Endodermal cell (in vitro differentiated cells): ENCODE results near the gene FFAR4. TPM values are rescaled to one million over a fixed set of nuclear protein-coding genes. Genes with fewer than 3 reads are reported as not detected.
"Not testable (repeated sequence)": the region's sequence is repeated elsewhere in the genome, so short reads cannot be mapped to it uniquely, and the experiment has no call there.

Experiments
- DNase-seq: peaks from one replicate; pipeline ENCODE4 v3.0.0-alpha.2; 2017
- H3K27ac ChIP-seq: 2 replicates; pipeline ENCODE4 v1.5.1; 2013; ENCODE audit warnings: mild to moderate bottlenecking, low read depth, low read length, moderate library complexity
- H3K27me3 ChIP-seq: 2 replicates; pipeline ENCODE4 v1.6.1; 2013; ENCODE audit warnings: mild to moderate bottlenecking, low read length, moderate library complexity; ENCODE audit not compliant: insufficient read depth, control insufficient read depth, poor library complexity, severe bottlenecking
- H3K36me3 ChIP-seq: 2 replicates; pipeline ENCODE4 v1.7.0; 2013; ENCODE audit warnings: mild to moderate bottlenecking, low read length, moderate library complexity; ENCODE audit not compliant: control insufficient read depth, insufficient read depth
- H3K4me1 ChIP-seq: one replicate; pipeline ENCODE4 v1.7.0; 2013; ENCODE audit warnings: low read length; ENCODE audit not compliant: control insufficient read depth, insufficient read depth
- H3K4me3 ChIP-seq: 2 replicates; pipeline ENCODE4 v1.5.1; 2013; ENCODE audit warnings: mild to moderate bottlenecking, low read length, moderate library complexity
- H3K9ac ChIP-seq: 2 replicates; pipeline ENCODE4 v1.6.1; 2013; ENCODE audit warnings: mild to moderate bottlenecking, low read length, moderate library complexity; ENCODE audit not compliant: poor library complexity, severe bottlenecking; ENCODE audit errors: extremely low read depth
- H3K9me3 ChIP-seq: 2 replicates; pipeline ENCODE4 v1.6.1; 2013; ENCODE audit warnings: mild to moderate bottlenecking, low read length, moderate library complexity; ENCODE audit not compliant: control insufficient read depth
- H3K27ac Mint-ChIP-seq: 2 replicates; pipeline ENCODE4 v1.8.0; 2020; ENCODE audit warnings: mixed read lengths
- H3K27me3 Mint-ChIP-seq: 2 replicates; pipeline ENCODE4 v1.8.0; 2021; ENCODE audit warnings: mild to moderate bottlenecking, mixed read lengths; ENCODE audit not compliant: insufficient read depth
- H3K36me3 Mint-ChIP-seq: 2 replicates; pipeline ENCODE4 v1.8.0; 2020; ENCODE audit warnings: low read depth, mixed read lengths
- H3K4me1 Mint-ChIP-seq: 2 replicates; pipeline ENCODE4 v1.8.0; 2020; ENCODE audit warnings: mixed read lengths
- H3K4me3 Mint-ChIP-seq: 2 replicates; pipeline ENCODE4 v1.8.0; 2020; ENCODE audit warnings: mild to moderate bottlenecking, moderate library complexity, mixed read lengths
- H3K9me3 Mint-ChIP-seq: 2 replicates; pipeline ENCODE4 v1.8.0; 2020; ENCODE audit warnings: mild to moderate bottlenecking, mixed read lengths
- WGBS, 2 experiments: methylation state at CpG; one replicate each; pipeline versions ENCODE4 v1.1.5 to v1.1.7; 2013; ENCODE audit warnings: missing lambda C conversion rate in 2 of 2, mixed read lengths in 1 of 2; ENCODE audit not compliant: insufficient coverage in 1 of 2, insufficient read length in 1 of 2; 5-methylcytosine and 5-hydroxymethylcytosine counted together
- long read RNA-seq, 4 experiments: library from polyadenylated mRNA in 2 of 4; library from RNA in 1 of 4; library from capped mRNA in 1 of 4; stranded (forward) in 3 of 4; unstranded in 1 of 4; transcript quantifications; one replicate each; pipeline ENCODE4 v2.0.0, GENCODE V29; 2020 to 2021; ENCODE audit warnings: inconsistent platforms in 1 of 4
- polyA plus RNA-seq, 2 experiments: library from polyadenylated mRNA; stranded (reverse); fragments of 50-300 nt; gene quantifications; one replicate each; pipeline ENCODE4 v1.2.3, GENCODE V29; 2013
- total RNA-seq, 2 donors: library from RNA; stranded (reverse); fragmentation: NEBNext Ultra II Directional in 1 of 2; extraction: Animal tissue kit (Norgen Biotek cat#: 25700) in 1 of 2; gene quantifications; 2 replicates in 1 of 2; 3 replicates in 1 of 2; pipeline ENCODE4 v1.2.1, GENCODE V29; 2021
- TF ChIP-seq, protein P1 (sequence below): fragments of 200-600 bp; sonication (generic); conservative IDR thresholded peaks from 2 replicates; pipeline ENCODE4 v1.5.0; 2021; ENCODE audit warnings: antibody characterized with exemption, mild to moderate bottlenecking

The FFAR4 gene
- total RNA-seq, result not detected
- polyA plus RNA-seq (2013, experiment 1 of 2), result not detected
- 0.17 TPM for polyA plus RNA-seq (2013, experiment 2 of 2)
- long read RNA-seq, experiment 1, result 0 reads
- long read RNA-seq, experiment 2, result 0 reads
- long read RNA-seq, experiment 3, result 0 reads
- long read RNA-seq, experiment 4, result 0 reads

DNA sequence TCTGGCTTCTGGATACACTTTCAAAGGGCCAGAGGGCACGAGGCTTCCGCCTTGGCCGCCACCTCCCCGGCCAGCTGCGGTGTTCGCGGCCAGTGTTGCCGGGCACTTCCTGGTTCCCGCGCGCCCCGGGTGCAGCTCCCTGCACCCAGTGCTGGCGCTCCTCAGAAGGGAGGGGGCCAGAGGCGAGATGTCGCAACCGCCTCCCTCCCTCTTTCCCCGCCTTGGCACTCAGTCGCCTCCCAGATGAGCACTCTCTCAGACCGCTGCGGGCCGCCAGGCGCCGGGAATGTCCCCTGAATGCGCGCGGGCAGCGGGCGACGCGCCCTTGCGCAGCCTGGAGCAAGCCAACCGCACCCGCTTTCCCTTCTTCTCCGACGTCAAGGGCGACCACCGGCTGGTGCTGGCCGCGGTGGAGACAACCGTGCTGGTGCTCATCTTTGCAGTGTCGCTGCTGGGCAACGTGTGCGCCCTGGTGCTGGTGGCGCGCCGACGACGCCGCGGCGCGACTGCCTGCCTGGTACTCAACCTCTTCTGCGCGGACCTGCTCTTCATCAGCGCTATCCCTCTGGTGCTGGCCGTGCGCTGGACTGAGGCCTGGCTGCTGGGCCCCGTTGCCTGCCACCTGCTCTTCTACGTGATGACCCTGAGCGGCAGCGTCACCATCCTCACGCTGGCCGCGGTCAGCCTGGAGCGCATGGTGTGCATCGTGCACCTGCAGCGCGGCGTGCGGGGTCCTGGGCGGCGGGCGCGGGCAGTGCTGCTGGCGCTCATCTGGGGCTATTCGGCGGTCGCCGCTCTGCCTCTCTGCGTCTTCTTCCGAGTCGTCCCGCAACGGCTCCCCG is at the start of gene FFAR4:
FFAR4 (plus strand) TSS at position 231 of the 842 bp plus-strand sequence; CDS start at position 287, 56 bp downstream.
- Histone ChIP-seq H3K4me1 (no peaks in the 10 kb centered on the region), H3K36me3 (no peaks in the 10 kb centered on the region), H3K9me3 (no peaks in the 10 kb centered on the region), H3K27me3 (peaks cover 84% of the 10 kb centered on the region), H3K27ac (no peak within 1 kb of the TSS), H3K4me3 (peak within 1 kb of the TSS; percentile 71), H3K9ac (no peak within 1 kb of the TSS)
- TF ChIP-seq, protein P1, sequence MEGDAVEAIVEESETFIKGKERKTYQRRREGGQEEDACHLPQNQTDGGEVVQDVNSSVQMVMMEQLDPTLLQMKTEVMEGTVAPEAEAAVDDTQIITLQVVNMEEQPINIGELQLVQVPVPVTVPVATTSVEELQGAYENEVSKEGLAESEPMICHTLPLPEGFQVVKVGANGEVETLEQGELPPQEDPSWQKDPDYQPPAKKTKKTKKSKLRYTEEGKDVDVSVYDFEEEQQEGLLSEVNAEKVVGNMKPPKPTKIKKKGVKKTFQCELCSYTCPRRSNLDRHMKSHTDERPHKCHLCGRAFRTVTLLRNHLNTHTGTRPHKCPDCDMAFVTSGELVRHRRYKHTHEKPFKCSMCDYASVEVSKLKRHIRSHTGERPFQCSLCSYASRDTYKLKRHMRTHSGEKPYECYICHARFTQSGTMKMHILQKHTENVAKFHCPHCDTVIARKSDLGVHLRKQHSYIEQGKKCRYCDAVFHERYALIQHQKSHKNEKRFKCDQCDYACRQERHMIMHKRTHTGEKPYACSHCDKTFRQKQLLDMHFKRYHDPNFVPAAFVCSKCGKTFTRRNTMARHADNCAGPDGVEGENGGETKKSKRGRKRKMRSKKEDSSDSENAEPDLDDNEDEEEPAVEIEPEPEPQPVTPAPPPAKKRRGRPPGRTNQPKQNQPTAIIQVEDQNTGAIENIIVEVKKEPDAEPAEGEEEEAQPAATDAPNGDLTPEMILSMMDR, result no peak
- H3K4me1 Mint-ChIP-seq, result peaks cover 20% of the 10 kb centered on the region
- H3K9me3 Mint-ChIP-seq, result no peaks in the 10 kb centered on the region
- H3K27ac Mint-ChIP-seq, result no peak within 1 kb of the TSS
- WGBS, 2 experiments, result 0 to 2% methylated on average over 16 to 85 of the region's 85 CpGs
- H3K27me3 Mint-ChIP-seq, result peaks cover 88% of the 10 kb centered on the region
- no peaks in the 10 kb centered on the region for H3K36me3 Mint-ChIP-seq
- DNase-seq, result peak; percentile 82
- H3K4me3 Mint-ChIP-seq, result peak within 1 kb of the TSS; percentile 58

DNA sequence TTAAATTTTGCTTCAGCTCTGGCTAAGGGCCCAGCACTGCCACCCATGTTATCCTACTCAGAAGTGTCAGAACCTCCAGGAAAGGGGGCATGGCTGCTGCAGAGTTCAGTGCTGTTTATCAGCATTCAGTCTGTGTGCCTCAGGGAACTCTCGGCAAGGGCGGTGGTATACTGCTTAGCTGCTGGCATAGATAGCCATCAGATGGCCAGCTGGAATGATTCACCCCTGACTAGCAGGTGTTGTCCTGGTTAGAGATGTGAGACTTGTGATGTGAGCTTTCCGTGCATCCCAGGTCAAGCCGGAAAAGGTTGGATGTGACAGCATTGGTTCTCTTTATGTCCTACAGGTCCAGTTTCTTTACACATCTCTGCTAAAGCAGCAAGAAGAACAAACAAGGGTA is 47.9 kb upstream of the FFAR4 start:
- peak overlapping the region; percentile 50 for H3K4me3 ChIP-seq
- no peaks in the 10 kb centered on the region for H3K4me1 Mint-ChIP-seq
- 88 to 97% methylated on average over 2 to 4 of the region's 4 CpGs for WGBS, 2 experiments
- H3K4me1 ChIP-seq, result no peaks in the 10 kb centered on the region
- TF ChIP-seq, protein P1, result no peak
- H3K27me3 Mint-ChIP-seq, result no peaks in the 10 kb centered on the region
- H3K36me3 Mint-ChIP-seq, result peaks cover 95% of the 10 kb centered on the region
- peaks cover 49% of the 10 kb centered on the region for H3K9me3 Mint-ChIP-seq
- peaks cover 65% of the 10 kb centered on the region for H3K9me3 ChIP-seq
- H3K27ac ChIP-seq, result no peak overlapping the region
- no peak for DNase-seq
- no peak overlapping the region for H3K27ac Mint-ChIP-seq
- H3K36me3 ChIP-seq, result peaks cover 87% of the 10 kb centered on the region
- no peaks in the 10 kb centered on the region for H3K27me3 ChIP-seq
- H3K9ac ChIP-seq, result no peak overlapping the region
- H3K4me3 Mint-ChIP-seq, result no peak overlapping the region

DNA sequence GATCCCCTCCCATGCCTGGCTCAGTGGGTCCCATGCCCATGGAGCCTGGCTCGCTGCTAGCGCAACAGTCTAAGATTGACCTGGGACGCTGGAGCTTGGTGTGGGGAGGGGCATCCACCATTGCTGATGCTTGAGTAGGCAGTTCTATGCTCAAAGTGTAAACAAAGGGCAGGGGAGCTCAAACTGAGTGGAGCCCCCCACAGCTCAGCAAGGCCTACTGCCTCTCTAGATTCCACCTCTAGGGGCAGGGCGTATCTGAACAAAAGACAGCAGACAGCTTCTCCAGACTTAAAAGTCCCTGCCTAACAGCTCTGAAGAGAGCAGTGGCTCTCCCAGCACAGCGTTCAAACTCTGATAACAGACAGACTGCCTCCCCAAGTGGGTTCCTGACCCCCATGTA is 31.2 kb upstream of the FFAR4 start:
- H3K9me3 Mint-ChIP-seq, result no peaks in the 10 kb centered on the region
- WGBS, 2 experiments, result 86 to 100% methylated on average over 2 to 5 of the region's 5 CpGs
- peaks cover 28% of the 10 kb centered on the region for H3K27me3 Mint-ChIP-seq
- no peak overlapping the region for H3K27ac ChIP-seq
- no peak overlapping the region for H3K27ac Mint-ChIP-seq
- no peaks in the 10 kb centered on the region for H3K27me3 ChIP-seq
- DNase-seq, result peak; percentile 67
- no peaks in the 10 kb centered on the region for H3K4me1 ChIP-seq
- no peaks in the 10 kb centered on the region for H3K36me3 ChIP-seq
- no peak overlapping the region for H3K4me3 ChIP-seq
- H3K9ac ChIP-seq, result no peak overlapping the region
- H3K4me3 Mint-ChIP-seq, result no peak overlapping the region
- TF ChIP-seq, protein P1, result peak; percentile 67
- no peaks in the 10 kb centered on the region for H3K36me3 Mint-ChIP-seq
- peaks cover 4% of the 10 kb centered on the region for H3K4me1 Mint-ChIP-seq
- H3K9me3 ChIP-seq, result no peaks in the 10 kb centered on the region

DNA sequence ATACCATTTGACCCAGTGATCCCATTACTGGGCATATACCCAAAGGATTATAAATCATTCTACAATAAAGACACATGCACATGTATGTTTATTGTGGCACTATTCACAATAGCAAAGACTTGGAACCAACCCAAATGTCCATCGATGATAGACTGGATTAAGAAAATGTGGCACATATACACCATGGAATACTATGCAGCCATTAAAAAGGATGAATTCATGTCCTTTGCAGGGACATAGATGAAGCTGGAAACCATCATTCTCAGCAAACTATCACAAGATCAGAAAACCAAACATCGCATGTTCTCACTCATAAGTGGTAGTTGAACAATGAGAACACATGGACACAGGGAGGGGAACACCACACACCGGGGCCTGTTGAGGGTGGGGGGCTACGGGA is 25.6 kb upstream of the FFAR4 start:
- not testable (repeated sequence) for H3K27ac Mint-ChIP-seq

More for the DNA sequence above, 25.6 kb upstream of the FFAR4 start:
- H3K4me3 Mint-ChIP-seq, H3K27ac ChIP-seq, H3K9me3 Mint-ChIP-seq, H3K9me3 ChIP-seq, H3K27me3 ChIP-seq, H3K4me1 Mint-ChIP-seq, H3K36me3 Mint-ChIP-seq, DNase-seq, H3K4me3 ChIP-seq, H3K4me1 ChIP-seq, H3K36me3 ChIP-seq, H3K9ac ChIP-seq: not testable (repeated sequence)
- peaks cover 39% of the 10 kb centered on the region for H3K27me3 Mint-ChIP-seq
- WGBS, 2 experiments, result 80 to 100% methylated on average over 1 to 3 of the region's 4 CpGs
